HG03064 (cell line): ENCODE data around the gene VSTM1.
A peak's percentile ranks its signal among the peaks of the same experiment; 100 is the strongest.
"Not testable (repeated sequence)": the region's sequence is repeated elsewhere in the genome, so short reads cannot be mapped to it uniquely, and the experiment has no call there.

Experiments used
- ATAC-seq: cut with Tn5 transposase; IDR thresholded peaks from one replicate; pipeline ENCODE4 v1.9.1; 2021; ENCODE audit warnings: low read depth; ENCODE audit not compliant: unreplicated experiment

The VSTM1 gene, protein sequence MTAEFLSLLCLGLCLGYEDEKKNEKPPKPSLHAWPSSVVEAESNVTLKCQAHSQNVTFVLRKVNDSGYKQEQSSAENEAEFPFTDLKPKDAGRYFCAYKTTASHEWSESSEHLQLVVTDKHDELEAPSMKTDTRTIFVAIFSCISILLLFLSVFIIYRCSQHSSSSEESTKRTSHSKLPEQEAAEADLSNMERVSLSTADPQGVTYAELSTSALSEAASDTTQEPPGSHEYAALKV

DNA sequence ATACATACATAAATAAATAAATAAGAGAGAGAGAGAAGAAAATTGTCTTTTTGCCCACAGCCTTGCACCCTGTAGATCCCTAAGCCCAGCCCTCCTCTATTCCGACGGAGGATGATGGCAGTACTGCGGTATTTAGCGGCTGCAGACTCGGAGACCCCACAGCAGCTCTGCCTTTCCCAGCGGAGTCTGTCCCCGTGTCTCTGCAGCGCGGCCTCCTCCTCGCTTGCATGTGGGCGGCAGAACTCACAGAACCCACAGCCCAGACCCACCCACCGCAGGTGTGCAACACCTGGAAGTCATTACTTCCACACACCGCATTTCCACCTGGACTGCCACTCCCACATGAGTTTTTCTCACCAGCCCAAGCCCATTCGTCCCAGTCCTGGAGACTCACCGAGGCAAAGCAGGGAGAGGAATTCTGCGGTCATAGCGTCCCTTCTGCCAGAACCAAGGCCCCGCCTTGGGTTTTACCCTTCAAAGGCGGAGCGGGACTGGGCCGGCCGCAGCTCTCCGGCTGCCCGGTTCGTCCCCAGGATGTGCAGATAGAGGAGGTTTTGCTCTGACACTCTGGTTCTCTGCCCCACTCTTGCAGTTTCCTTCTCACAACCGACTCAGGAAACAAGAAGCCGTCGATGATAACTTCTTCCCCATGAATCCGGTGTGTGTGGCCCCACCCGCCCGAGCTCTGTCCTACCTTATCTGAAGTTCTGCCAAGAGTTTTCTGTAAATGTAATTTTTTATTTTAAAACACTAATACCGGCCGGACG, at the start of gene VSTM1:
TSS of gene VSTM1 (minus strand) at position 548 of the 767 bp plus-strand sequence. CDS start at position 428, 120 bp downstream.
- no peak for ATAC-seq

DNA sequence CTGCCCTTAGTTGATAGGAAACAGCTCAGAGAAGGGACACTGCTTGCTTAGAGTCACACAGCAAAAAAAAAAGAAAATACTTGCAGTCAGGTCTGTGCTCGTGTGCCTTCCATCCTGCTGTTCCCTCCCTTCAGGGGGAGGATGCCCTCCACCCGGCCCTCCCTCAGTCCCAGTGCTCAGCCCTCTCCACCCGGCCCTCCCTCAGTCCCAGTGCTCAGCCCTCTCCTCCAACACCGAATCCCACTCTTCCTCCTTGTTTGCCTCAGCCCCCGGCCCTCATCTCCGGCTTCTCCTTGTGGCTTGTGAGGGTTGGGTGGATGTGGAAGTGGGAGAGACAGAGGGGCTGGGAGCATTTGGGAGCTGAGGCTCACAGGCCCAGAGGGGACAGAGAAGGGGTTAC, 46.0 kb upstream of the VSTM1 start:
- ATAC-seq: no peak

DNA sequence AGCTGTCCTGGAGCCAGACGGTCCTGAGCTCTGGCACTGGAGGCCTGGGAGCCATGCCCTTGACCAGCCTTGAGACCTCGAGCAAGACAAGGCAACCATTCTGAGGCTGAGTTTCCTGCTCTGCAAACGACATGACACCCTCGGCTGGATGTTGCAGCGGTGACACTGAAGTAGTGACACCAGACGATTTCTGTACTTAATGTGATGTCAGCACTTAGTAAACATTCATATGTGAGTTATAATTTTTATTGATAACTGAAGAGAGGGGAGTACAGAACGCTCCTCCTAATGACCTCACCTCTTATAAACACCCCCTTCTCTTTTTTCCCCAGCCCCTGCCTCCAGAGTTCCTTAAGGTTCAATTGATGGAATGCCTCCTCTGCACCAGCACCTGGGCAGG, 44.8 kb upstream of the VSTM1 start:
- ATAC-seq: no peak

DNA sequence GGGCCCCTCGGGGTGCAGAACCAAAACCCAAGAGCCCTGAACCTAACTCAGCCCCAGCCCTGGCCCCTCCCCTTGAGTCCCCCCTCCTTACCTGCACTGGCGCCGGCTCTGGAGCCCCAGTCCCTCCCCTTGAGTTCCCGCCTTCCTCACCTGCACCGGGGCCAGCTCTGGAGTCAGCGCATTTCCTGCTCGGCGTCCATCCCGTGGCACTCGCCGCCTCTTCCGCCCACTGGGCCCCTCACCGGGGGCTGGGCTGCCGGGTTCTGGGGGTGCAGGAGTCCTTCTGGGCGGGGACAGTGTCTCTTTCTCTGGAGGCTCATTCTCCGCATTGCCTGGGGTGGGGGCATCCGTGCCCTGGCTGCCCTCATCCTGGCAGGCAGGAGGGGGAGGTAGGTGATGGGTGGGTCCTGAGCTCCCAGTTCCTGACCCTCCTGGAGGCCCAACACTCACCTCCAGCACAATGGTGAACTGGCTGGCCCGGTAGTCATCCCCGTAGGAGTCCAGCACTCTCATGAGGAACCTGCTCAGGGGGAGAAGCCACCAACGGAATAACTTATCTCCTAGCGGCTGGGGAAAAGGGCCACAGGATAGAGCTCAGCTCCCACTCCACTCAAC, 44.3 kb upstream of the VSTM1 start:
- no peak for ATAC-seq

DNA sequence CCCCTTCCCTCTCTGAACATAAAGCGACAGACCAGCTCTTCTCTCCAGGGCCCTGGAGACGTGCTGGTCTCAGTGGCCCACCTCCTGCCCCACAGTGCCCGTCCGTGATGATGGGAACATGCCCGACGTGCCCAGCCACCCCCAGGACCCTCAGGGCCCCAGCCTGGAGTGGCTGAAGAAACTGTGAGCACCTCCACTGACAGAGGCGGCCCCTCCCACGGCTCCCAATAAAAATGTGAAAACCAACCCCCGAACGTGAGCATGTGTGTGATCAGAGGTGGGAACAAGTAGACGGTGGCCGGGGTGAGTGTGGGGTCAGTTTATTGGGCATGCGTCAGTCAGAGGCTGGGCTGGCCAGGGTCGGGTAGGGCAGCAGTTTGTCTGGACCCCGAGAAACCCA, 43.0 kb upstream of the VSTM1 start:
- ATAC-seq: no peak

DNA sequence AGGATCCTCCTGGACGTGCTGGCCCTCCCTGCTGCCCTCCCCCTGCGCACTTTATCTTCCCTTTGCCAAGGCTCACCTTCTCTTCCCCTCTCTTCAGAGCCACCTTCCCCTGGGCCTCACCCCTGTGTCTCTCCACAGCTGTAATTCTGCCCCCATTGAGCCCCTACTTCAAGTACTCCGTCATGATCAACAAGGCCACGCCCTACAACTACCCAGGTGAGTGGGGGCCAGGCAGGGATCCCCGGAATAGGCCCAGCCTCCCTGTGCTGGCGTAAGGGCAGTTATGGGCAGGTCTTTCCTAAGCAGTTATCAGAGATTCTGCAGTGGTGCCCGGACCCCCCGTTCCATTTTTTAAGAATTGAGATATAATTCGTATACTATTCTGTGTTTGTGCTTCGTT, 42.1 kb upstream of the VSTM1 start:
- ATAC-seq: no peak

DNA sequence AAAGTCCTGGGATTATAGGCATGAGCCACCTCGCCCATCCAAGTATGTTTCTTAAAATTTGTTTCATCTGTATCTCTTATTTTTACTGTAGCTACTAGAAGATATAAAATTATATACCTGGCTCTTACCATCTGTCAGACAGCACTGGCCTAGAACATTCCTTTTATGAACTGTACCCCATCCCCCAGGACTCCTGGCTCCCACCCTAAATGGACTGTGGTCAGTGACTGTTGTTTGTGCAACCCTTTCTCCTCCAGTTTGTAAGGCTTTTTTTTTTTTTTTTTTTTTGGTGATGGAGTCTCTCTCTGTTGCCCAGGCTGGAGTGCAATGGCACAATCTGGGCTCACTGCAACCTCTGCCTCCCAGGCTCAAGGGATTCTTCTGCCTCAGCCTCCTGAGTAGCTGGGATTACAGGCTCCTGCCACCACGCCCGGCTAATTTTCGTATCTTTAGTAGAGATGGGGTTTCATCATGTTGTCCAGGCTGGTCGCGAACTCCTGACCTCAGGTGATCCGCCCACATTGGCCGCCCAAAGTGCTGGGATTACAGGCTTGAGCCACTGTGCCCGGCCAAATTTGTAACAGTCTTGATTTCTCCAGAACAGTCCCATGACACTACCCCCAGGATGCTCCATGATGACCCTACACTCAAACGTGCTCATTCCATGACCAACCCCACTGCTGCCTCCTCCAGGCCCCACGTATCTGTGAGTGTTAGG, 41.5 kb upstream of the VSTM1 start:
- ATAC-seq: no peak

- peak; percentile 81 for ATAC-seq
Measured at GRCh38 chr19:54102421-54103169, 38.9 kb upstream of the VSTM1 start, which contains the start of gene NDUFA3. Gene NDUFA3 (plus strand): TSS chr19:54102855. CDS start chr19:54102879, 24 bp downstream.

DNA sequence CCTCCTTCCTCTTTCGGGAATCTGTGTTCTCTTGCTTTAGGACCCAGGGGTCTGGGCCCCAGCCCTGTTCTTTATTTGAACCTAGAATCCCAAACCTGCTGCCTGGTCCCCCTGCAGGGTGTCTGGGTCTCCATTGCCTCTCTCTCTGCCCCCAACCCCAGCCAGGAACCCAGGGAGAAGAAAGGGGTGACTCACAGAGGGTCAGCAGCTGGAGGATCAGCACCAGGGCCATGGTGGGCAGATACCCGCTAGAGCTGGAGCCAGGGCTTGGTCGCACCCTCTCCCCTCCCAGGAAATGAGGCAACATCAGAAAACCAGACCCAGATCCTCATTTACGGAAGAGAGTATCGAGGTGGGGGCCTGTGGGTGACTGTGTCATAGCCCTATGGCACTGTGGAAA, 36.9 kb upstream of the VSTM1 start, which contains the start of gene OSCAR:
TSS of gene OSCAR (minus strand) at position 243 of the 400 bp plus-strand sequence. CDS start at position 232, 11 bp downstream.
- ATAC-seq: no peak

GRCh38 chr19:54099903-54100255, 36.2 kb upstream of the VSTM1 start:
- ATAC-seq: not testable (repeated sequence)

DNA sequence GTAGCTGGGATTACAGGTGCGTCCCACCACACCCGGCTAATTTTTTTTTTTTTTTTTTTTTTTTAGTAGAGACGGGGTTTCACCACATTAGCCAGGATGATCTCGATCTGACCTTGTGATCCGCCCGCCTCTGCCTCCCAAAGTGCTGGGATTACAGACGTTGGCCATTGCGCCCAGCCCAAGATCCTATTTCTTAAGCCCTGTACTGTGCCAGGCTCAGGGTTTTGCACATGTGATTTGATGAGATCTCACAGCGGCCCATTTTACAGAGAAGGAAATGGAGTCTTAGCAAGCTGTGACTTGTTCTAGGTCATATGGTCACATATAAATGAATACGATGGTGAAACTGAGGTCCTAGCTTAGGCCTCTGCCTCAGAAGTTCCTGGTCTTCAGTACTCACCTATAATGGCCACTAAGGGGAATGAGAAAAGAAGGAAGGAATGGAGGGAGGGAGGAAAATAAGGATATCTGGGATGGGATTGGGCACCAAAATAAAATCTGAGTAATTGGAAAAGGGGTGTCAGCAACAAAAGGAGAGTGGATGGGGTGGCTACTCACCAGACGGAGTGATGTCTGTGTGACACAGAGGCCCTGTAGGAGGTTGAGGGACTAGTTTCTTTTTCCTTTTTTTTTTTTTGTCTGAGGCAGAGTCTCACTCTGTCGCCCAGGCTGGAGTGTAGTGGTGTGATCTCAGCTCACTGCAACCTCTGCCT, 35.6 kb upstream of the VSTM1 start:
- no peak for ATAC-seq

GRCh38 chr19:54096617-54097106, 33.0 kb upstream of the VSTM1 start:
- no peak for ATAC-seq

DNA sequence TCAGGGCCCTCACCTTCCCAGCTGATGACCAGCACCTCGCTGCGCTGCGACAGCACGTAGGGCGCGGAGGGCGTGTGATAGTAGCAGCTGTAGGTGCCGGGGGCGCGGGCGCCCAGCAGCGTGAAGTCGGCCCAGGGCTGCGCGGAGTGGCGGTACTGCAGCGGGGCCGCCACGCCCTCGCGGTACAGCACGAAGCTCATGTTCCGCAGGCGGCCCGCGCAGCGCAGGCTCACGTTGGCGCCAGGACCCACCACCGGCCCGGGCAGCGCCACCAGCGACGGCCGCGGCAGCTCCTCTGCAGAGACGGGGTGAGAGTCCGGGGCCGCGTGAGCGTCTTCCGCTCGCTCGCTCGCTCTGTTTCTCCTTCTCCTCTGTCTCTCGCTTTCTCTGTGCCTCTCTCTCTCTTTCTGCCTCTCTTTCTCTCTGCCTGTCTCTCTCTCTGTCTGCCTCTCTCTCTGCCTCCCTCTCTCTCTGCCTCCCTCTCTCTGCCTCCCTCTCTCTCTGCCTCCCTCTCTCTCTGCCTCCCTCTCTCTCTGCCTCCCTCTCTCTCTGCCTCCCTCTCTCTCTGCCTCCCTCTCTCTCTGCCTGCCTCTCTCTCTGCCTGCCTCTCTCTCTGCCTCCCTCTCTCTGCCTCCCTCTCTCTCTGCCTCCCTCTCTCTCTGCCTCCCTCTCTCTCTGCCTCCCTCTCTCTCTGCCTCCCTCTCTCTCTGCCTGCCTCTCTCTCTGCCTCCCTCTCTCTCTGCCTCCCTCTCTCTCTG, 32.3 kb upstream of the VSTM1 start:
- not testable (repeated sequence) for ATAC-seq

GRCh38 chr19:54095136-54095858, 31.6 kb upstream of the VSTM1 start:
- no peak for ATAC-seq

DNA sequence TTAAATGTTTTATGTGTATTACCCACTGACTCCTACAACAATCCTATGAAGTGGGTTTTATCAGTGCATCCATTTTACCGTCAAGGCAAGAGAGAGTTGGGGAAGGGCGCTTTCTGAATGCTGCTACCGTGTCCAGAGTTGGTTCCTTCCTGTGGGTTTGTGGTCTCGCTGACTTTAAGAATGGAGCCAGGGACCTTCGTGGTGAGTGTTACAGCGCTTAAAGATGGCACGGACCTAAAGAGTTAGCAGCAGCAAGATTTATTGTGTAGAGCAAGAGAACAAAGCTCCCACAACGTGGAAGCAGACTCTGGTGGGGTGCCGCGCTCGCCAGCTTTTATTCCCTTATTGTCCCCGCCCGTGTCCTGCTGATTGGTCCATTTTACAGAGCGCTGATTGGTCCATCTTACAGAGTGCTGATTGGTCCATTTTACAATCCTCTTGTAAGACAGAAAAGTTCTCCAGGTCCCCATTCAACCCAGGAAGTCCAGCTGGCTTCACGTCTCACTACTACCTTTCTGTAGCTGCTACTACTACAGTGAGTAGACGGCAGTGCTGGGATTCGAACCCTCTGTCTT, 30.8 kb upstream of the VSTM1 start:
- no peak for ATAC-seq

DNA sequence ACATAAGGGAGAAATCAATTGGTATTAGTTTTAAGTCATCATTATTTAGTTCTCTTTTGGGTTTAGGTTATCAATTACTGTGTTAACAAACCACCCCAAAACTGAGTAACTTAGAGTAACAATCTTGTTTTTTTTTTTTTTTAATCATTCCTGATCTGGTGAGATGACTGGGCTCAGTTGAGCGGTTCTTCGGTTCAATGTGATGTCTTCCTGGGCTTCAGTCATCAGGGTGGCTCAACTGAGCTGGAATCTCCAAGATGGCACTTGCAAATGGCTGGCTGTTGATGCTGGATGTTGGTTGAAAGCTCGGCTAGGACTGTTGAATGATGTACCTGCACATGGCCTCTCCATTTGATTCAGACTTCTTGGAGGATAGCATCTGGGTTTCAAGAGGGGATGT, 20.7 kb upstream of the VSTM1 start:
- no peak for ATAC-seq

- no peak for ATAC-seq
Measured at GRCh38 chr19:54081032-54081431, 17.3 kb upstream of the VSTM1 start, which contains the start of gene TARM1. Gene TARM1 (minus strand): TSS chr19:54081365. CDS start chr19:54081340, 25 bp downstream.

GRCh38 chr19:54077334-54077733, 13.6 kb upstream of the VSTM1 start:
- no peak for ATAC-seq
